Liver (tissue), 9 donors: ENCODE results near the gene LRRC74B. TPM values are rescaled to one million over a fixed set of nuclear protein-coding genes. Genes with fewer than 3 reads are reported as not detected.

ENCODE experiments used
- DNase-seq: peaks from one replicate; pipeline ENCODE4 v3.0.0-alpha.2; 2017; ENCODE audit warnings: low spot score
- H3K27ac ChIP-seq, 2 donors: one replicate each; pipeline ENCODE4 v1.7.0; 2013; ENCODE audit warnings: inconsistent platforms in 2 of 2, low read length in 2 of 2, control low read depth in 1 of 2, low read depth in 1 of 2, mild to moderate bottlenecking in 1 of 2
- H3K27me3 ChIP-seq, 4 donors: one replicate each; pipeline versions ENCODE4 v1.6.1 to v1.7.0; 2013; ENCODE audit warnings: low read length in 3 of 4, inconsistent platforms in 1 of 4, mild to moderate bottlenecking in 1 of 4, moderate library complexity in 1 of 4; ENCODE audit not compliant: control insufficient read depth in 4 of 4, insufficient read depth in 4 of 4
- H3K36me3 ChIP-seq, 4 donors: one replicate each; pipeline versions ENCODE4 v1.6.1 to v1.7.0; 2013; ENCODE audit warnings: low read length in 3 of 4, mild to moderate bottlenecking in 3 of 4, low read depth in 1 of 4, moderate library complexity in 1 of 4; ENCODE audit not compliant: control insufficient read depth in 4 of 4, insufficient read depth in 3 of 4
- H3K4me1 ChIP-seq, 4 donors: one replicate each; pipeline versions ENCODE4 v1.6.1 to v1.7.0; 2013; ENCODE audit warnings: low read length in 3 of 4, mild to moderate bottlenecking in 3 of 4, moderate library complexity in 1 of 4; ENCODE audit not compliant: control insufficient read depth in 4 of 4, insufficient read depth in 4 of 4
- H3K4me3 ChIP-seq, 3 donors: one replicate each; pipeline versions ENCODE4 v1.6.1 to v1.7.0; 2013; ENCODE audit warnings: low read length in 3 of 3, control low read depth in 1 of 3, low read depth in 1 of 3, mild to moderate bottlenecking in 1 of 3
- H3K9ac ChIP-seq, 2 donors: one replicate each; pipeline ENCODE4 v1.7.0; 2013; ENCODE audit warnings: low read length in 2 of 2, mild to moderate bottlenecking in 2 of 2, moderate library complexity in 2 of 2, control low read depth in 1 of 2, low read depth in 1 of 2
- H3K9me3 ChIP-seq, 4 donors: one replicate each; pipeline versions ENCODE4 v1.6.1 to v1.7.0; 2013; ENCODE audit warnings: low read length in 3 of 4; ENCODE audit not compliant: control insufficient read depth in 4 of 4
- EGR1 ChIP-seq, 2 donors: IDR thresholded peaks; 2 replicates each; pipeline ENCODE4 v1.6.1; 2016 to 2018; ENCODE audit warnings: antibody characterized with exemption in 2 of 2, low read depth in 2 of 2
- FOXA1 ChIP-seq: IDR thresholded peaks from 2 replicates; pipeline ENCODE4 v1.6.1; 2016; ENCODE audit warnings: antibody characterized with exemption
- GABPA ChIP-seq, 2 donors: IDR thresholded peaks in 1 of 2; conservative IDR thresholded peaks in 1 of 2; 2 replicates each; pipeline ENCODE4 v1.6.1; 2016; ENCODE audit warnings: antibody characterized with exemption in 2 of 2, mild to moderate bottlenecking in 1 of 2, moderate library complexity in 1 of 2
- HNF4A ChIP-seq, 2 donors: conservative IDR thresholded peaks; 2 replicates each; pipeline ENCODE4 v1.6.1; 2016; ENCODE audit warnings: antibody characterized with exemption in 2 of 2, mild to moderate bottlenecking in 2 of 2
- HNF4G ChIP-seq: IDR thresholded peaks from 2 replicates; pipeline ENCODE4 v1.6.1; 2016; ENCODE audit warnings: antibody characterized with exemption
- JUND ChIP-seq, 2 donors: IDR thresholded peaks; 2 replicates each; pipeline ENCODE4 v1.6.1; 2016; ENCODE audit warnings: antibody characterized with exemption in 2 of 2
- NR2F2 ChIP-seq: IDR thresholded peaks from 2 replicates; pipeline ENCODE4 v1.6.1; 2016; ENCODE audit warnings: antibody characterized with exemption
- RXRA ChIP-seq, 2 donors: IDR thresholded peaks; 2 replicates each; pipeline ENCODE4 v1.6.1; 2017 to 2018; ENCODE audit warnings: antibody characterized with exemption in 2 of 2, mild to moderate bottlenecking in 1 of 2
- SP1 ChIP-seq: IDR thresholded peaks from 2 replicates; pipeline ENCODE4 v1.6.1; 2018; ENCODE audit warnings: antibody characterized with exemption, mild to moderate bottlenecking
- TAF1 ChIP-seq: conservative IDR thresholded peaks from 2 replicates; pipeline ENCODE4 v1.6.1; 2016; ENCODE audit warnings: antibody characterized with exemption, mild to moderate bottlenecking
- YY1 ChIP-seq: IDR thresholded peaks from 2 replicates; pipeline ENCODE4 v1.6.1; 2016; ENCODE audit warnings: antibody characterized with exemption, mild to moderate bottlenecking
- WGBS: extraction: QIAGEN DNeasy Blood & Tissue Kit; methylation state at CpG from one replicate; pipeline ENCODE4 v1.1.7; 2013; 5-methylcytosine and 5-hydroxymethylcytosine counted together
- polyA plus RNA-seq, 2 donors: library from polyadenylated mRNA; stranded (reverse) in 1 of 2; unstranded in 1 of 2; fragments of 200-250 nt in 1 of 2; fragments of >200 nt in 1 of 2; fragmentation: Nextera tagmentation in 1 of 2; extraction: Ambion mirVana in 1 of 2; gene quantifications; one replicate each; pipeline versions ENCODE4 v1.2.1 to v1.2.3, GENCODE V29; 2013 to 2015
- total RNA-seq, 2 donors: library from RNA; depleted of rRNA; stranded (reverse); fragments of >200 nt; gene quantifications; one replicate each; pipeline ENCODE4 v1.2.3, GENCODE V29; 2014
- TF ChIP-seq, protein P1 (sequence below): IDR thresholded peaks from 2 replicates; pipeline ENCODE4 v1.6.1; 2016; ENCODE audit warnings: antibody characterized with exemption
- TF ChIP-seq, protein P2 (sequence below): IDR thresholded peaks from 2 replicates; pipeline ENCODE4 v1.6.1; 2016; ENCODE audit warnings: antibody characterized with exemption
- TF ChIP-seq, protein P3 (sequence below): IDR thresholded peaks from 2 replicates; pipeline ENCODE4 v1.6.1; 2016; ENCODE audit warnings: antibody characterized with exemption
- TF ChIP-seq, protein P4 (sequence below): IDR thresholded peaks from 2 replicates; pipeline ENCODE4 v1.6.1; 2016; ENCODE audit warnings: antibody characterized with exemption, mild to moderate bottlenecking
- TF ChIP-seq, protein P5 (sequence below): fragments of 150-350 bp; IDR thresholded peaks from 2 replicates; pipeline ENCODE4 v1.5.1; 2017; ENCODE audit warnings: improper control_type of control experiment, low read depth, low read length; ENCODE audit not compliant: missing input control
- donor health status: healthy.
- donor health status: healthy.
- donor health status: healthy.
- donor health status: healthy.
- donor health status: healthy.

Gene LRRC74B
- total and polyA plus RNA-seq, 4 donors: not detected

DNA sequence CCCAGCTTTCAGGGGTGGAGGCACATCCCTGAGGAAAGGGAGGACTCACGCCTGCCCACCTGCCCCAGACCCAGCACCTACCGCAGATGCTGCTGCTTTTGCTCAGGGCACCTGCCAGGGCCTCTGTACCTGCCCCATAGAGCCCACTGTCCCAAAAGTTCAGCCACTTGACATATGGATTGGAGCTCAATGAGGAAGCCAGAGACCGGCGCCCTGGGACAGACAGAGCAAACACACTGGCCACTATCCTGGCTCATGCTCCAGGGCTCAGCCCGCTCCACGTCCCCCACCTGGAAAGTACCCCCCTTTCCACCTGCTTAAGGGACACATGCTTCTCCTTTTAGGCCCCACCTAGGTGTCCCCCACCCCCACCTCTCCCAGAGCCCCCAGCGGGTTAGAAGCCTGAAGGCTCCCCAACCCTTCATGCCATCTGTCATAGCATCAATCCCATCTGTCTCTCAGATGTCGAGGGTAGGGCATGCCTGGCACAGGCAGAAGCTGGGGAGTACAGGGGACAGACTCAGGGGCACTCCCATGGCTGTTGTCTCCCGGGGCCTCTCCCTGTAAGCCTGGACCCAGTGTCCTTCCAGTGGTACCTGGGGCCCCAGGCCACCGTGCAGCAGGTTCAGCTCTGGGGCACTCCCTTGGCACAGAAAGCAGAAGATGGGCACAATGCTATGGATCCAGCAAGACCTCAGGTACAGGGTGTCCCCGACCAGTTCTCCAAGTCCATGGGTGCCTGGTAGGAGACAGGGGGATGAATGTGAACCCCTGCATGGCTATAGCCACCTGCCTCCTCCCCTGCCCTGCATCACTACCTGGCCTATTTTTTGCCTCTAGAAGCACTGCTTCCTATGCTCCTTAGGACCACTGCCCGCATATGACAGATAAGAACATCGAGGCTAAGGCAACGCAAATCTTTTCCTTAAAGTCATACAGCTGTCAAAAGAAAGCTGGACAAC is 33.0 kb upstream of the LRRC74B start:
- TF ChIP-seq, protein P1, sequence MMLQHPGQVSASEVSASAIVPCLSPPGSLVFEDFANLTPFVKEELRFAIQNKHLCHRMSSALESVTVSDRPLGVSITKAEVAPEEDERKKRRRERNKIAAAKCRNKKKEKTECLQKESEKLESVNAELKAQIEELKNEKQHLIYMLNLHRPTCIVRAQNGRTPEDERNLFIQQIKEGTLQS: no peak
- no peak for TF ChIP-seq GABPA (IDR thresholded peaks at IDR 0.05 in 1 of 2, conservative IDR thresholded peaks at IDR 0.05 in 1 of 2)
- TF ChIP-seq, protein P2, sequence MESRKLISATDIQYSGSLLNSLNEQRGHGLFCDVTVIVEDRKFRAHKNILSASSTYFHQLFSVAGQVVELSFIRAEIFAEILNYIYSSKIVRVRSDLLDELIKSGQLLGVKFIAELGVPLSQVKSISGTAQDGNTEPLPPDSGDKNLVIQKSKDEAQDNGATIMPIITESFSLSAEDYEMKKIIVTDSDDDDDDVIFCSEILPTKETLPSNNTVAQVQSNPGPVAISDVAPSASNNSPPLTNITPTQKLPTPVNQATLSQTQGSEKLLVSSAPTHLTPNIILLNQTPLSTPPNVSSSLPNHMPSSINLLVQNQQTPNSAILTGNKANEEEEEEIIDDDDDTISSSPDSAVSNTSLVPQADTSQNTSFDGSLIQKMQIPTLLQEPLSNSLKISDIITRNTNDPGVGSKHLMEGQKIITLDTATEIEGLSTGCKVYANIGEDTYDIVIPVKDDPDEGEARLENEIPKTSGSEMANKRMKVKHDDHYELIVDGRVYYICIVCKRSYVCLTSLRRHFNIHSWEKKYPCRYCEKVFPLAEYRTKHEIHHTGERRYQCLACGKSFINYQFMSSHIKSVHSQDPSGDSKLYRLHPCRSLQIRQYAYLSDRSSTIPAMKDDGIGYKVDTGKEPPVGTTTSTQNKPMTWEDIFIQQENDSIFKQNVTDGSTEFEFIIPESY: no peak
- TF ChIP-seq, protein P3, sequence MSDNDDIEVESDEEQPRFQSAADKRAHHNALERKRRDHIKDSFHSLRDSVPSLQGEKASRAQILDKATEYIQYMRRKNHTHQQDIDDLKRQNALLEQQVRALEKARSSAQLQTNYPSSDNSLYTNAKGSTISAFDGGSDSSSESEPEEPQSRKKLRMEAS: no peak
- no peak for TF ChIP-seq NR2F2
- no peak for TF ChIP-seq TAF1
- no peak for TF ChIP-seq EGR1 (IDR thresholded peaks at IDR 0.05; ENCODE audit: low read depth in 2 of 2)
- TF ChIP-seq JUND (IDR thresholded peaks at IDR 0.05): no peak
- no peak for TF ChIP-seq SP1
- TF ChIP-seq, protein P4, sequence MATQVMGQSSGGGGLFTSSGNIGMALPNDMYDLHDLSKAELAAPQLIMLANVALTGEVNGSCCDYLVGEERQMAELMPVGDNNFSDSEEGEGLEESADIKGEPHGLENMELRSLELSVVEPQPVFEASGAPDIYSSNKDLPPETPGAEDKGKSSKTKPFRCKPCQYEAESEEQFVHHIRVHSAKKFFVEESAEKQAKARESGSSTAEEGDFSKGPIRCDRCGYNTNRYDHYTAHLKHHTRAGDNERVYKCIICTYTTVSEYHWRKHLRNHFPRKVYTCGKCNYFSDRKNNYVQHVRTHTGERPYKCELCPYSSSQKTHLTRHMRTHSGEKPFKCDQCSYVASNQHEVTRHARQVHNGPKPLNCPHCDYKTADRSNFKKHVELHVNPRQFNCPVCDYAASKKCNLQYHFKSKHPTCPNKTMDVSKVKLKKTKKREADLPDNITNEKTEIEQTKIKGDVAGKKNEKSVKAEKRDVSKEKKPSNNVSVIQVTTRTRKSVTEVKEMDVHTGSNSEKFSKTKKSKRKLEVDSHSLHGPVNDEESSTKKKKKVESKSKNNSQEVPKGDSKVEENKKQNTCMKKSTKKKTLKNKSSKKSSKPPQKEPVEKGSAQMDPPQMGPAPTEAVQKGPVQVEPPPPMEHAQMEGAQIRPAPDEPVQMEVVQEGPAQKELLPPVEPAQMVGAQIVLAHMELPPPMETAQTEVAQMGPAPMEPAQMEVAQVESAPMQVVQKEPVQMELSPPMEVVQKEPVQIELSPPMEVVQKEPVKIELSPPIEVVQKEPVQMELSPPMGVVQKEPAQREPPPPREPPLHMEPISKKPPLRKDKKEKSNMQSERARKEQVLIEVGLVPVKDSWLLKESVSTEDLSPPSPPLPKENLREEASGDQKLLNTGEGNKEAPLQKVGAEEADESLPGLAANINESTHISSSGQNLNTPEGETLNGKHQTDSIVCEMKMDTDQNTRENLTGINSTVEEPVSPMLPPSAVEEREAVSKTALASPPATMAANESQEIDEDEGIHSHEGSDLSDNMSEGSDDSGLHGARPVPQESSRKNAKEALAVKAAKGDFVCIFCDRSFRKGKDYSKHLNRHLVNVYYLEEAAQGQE: no peak
- TF ChIP-seq RXRA (IDR thresholded peaks at IDR 0.05): no peak
- no peak for TF ChIP-seq FOXA1
- no peak for TF ChIP-seq YY1
- TF ChIP-seq, protein P5, sequence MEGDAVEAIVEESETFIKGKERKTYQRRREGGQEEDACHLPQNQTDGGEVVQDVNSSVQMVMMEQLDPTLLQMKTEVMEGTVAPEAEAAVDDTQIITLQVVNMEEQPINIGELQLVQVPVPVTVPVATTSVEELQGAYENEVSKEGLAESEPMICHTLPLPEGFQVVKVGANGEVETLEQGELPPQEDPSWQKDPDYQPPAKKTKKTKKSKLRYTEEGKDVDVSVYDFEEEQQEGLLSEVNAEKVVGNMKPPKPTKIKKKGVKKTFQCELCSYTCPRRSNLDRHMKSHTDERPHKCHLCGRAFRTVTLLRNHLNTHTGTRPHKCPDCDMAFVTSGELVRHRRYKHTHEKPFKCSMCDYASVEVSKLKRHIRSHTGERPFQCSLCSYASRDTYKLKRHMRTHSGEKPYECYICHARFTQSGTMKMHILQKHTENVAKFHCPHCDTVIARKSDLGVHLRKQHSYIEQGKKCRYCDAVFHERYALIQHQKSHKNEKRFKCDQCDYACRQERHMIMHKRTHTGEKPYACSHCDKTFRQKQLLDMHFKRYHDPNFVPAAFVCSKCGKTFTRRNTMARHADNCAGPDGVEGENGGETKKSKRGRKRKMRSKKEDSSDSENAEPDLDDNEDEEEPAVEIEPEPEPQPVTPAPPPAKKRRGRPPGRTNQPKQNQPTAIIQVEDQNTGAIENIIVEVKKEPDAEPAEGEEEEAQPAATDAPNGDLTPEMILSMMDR: no peak
- no peak for TF ChIP-seq HNF4A (conservative IDR thresholded peaks at IDR 0.05)
- no peak for TF ChIP-seq HNF4G
- no peak for DNase-seq
- Histone ChIP-seq H3K4me3 (no peak overlapping the region), H3K9ac (no peak overlapping the region), H3K27ac (no peak overlapping the region), H3K27me3 (no peaks in the 10 kb centered on the region), H3K36me3 (no peaks in the 10 kb centered on the region), H3K4me1 (peaks cover 0 to 7% (median 3%) of the 10 kb centered on the region in 4 donors), H3K9me3 (no peaks in the 10 kb centered on the region)
- 84% methylated on average over 14 of the region's 14 CpGs for WGBS
